Heart right ventricle (tissue), 16 donors: Measurements from ENCODE around the gene CCNI. TPM values are rescaled to one million over a fixed set of nuclear protein-coding genes. Genes with fewer than 3 reads are reported as not detected.

ENCODE experiments used
- ATAC-seq, 8 donors: fragments of 200-7000 bp; cut with Tn5 transposase; one replicate each; pipeline ENCODE4 v1.9.1; 2020; ENCODE audit warnings: mild to moderate bottlenecking in 8 of 8, moderate library complexity in 8 of 8, moderate number of reproducible peaks in 1 of 8
- DNase-seq, 2 donors: peaks; one replicate each; pipeline ENCODE4 v3.0.0-alpha.2; 2020
- H3K27ac ChIP-seq, 10 donors: fragments of 200-600 bp; sonication (generic) in 2 of 10; one replicate each; pipeline versions ENCODE4 v1.5.0 to v1.8.0; 2020 to 2022; ENCODE audit warnings: mild to moderate bottlenecking in 3 of 10
- H3K27me3 ChIP-seq, 7 donors: fragments of 200-600 bp; one replicate each; pipeline ENCODE4 v1.8.0; 2021 to 2022; ENCODE audit warnings: mild to moderate bottlenecking in 2 of 7
- H3K36me3 ChIP-seq, 9 donors: fragments of 200-600 bp; sonication (generic) in 1 of 9; one replicate each; pipeline versions ENCODE4 v1.5.0 to v1.8.0; 2020 to 2022; ENCODE audit warnings: mild to moderate bottlenecking in 2 of 9
- H3K4me1 ChIP-seq, 9 donors: fragments of 200-600 bp; sonication (generic) in 1 of 9; one replicate each; pipeline versions ENCODE4 v1.5.0 to v1.8.0; 2020 to 2022; ENCODE audit warnings: mild to moderate bottlenecking in 4 of 9
- H3K4me3 ChIP-seq, 10 donors: fragments of 200-600 bp; sonication (generic) in 2 of 10; one replicate each; pipeline versions ENCODE4 v1.5.0 to v1.8.0; 2020 to 2022; ENCODE audit warnings: mild to moderate bottlenecking in 7 of 10, moderate library complexity in 2 of 10
- H3K9me3 ChIP-seq, 11 donors: fragments of 200-600 bp in 10 of 11; sonication (generic) in 2 of 11; one replicate each; pipeline versions ENCODE4 v1.5.0 to v1.8.0; 2013 to 2022; ENCODE audit warnings: mild to moderate bottlenecking in 2 of 11, control low read depth in 1 of 11, moderate library complexity in 1 of 11
- CTCF ChIP-seq, 9 donors: fragments of 200-600 bp; sonication (generic) in 2 of 9; IDR thresholded peaks; one replicate each; pipeline versions ENCODE4 v1.5.0 to v1.8.0; 2021 to 2022; ENCODE audit warnings: antibody characterized with exemption in 9 of 9, mild to moderate bottlenecking in 5 of 9, moderate library complexity in 1 of 9
- WGBS, 2 donors: extraction: QIAGEN DNeasy Blood & Tissue Kit; methylation state at CpG; one replicate each; pipeline ENCODE4 v1.1.7; 2013; ENCODE audit warnings: inconsistent platforms in 1 of 2; 5-methylcytosine and 5-hydroxymethylcytosine counted together
- intact Hi-C, 10 donors: fragments of 100-400 bp; cut with DNase I; formaldehyde crosslinking; loops; one replicate each; pipeline versions ENCODE4 v1.11.1 to v1.14.2; 2022
- polyA plus RNA-seq, 2 donors: library from polyadenylated mRNA; stranded (reverse); fragments of 200-250 nt; gene quantifications; one replicate each; pipeline ENCODE4 v1.2.3, GENCODE V29; 2013
- total RNA-seq, 10 donors: library from RNA; stranded (reverse); fragmentation: NEBNext Ultra II Directional in 3 of 10; extraction: Animal tissue kit (Norgen Biotek cat#: 25700) in 3 of 10; gene quantifications; one replicate each; pipeline versions ENCODE4 v1.2.1 to v1.2.4, GENCODE V29; 2021 to 2023
- donor health status: Arrhythmogenic right ventricular cardiomyopathy.
- donor health status: ischemic (EF 13 %, LVEDD 7.1; RV severe dilation, severe dysfunction).
- donor health status: healthy with polysubstance abuse.
- donor health status: DM: no; HTN: yes; CAD: no.
- donor health status: DM: no; HTN: no; CAD: no.
- donor health status: ischemic (EF 25% LVEDD 6.9; RV normal size, moderate dysfunction).
- donor health status: ischemic (EF 25% LVEDD 5.7; RV mildly dilated, moderate dysfunction).
- donor health status: healthy.
- donor health status: DM: yes; HTN: yes; CAD: no.
- donor health status: Ischemic cardiomyopathy.
- donor health status: ischemic (EF 35%, LVEDD 5.7; RV mildly dilated, moderate dysfunction).
- donor health status: nonischemic (EF 11% LVEDD 7.7; RV severe dilation, severe dysfunction).
- donor health status: DM: yes; HTN: yes; CAD: no.
- donor health status: PGD.
- donor health status: ischemic (EF 29% LVEDD 5.4; RV normal size, mild dysfunction).
- donor health status: nonischemic (EF 23%, LVEDD 6.1; RV moderate dilation, normal function).

The CCNI gene
- total and polyA plus RNA-seq, 12 donors = 30.8 to 354 (median 298) TPM

DNA sequence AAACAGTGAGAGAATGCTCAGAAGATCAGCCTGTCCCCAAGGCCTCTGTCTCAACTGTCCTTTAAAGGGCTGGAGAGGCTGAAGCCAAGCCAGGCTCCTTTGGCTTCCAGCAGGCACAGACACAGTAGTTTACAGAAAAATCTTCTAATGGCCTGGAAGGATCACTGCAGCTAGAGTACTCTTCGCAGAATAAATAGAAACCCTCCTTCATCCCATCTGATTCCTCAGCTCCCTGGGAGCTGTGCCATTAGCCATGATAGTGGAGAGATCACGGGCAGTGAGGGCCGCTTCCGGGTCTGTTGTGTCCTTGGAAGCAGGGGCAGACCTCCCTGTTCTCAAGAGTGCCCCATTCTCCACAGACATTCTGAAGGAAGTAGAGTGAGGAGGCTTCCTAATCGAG is 63.1 kb downstream of the CCNI start:
- H3K4me1 ChIP-seq = peaks cover 0 to 67% (median 30%) of the 10 kb centered on the region in 9 donors
- peak; percentile 47 to 91 (median 77) for ATAC-seq
- 19 to 27% methylated on average over 5 of the region's 5 CpGs for WGBS, 2 donors
- peak; percentile 27 to 29 for DNase-seq
- H3K36me3 ChIP-seq = peaks cover 0 to 62% (median 6%) of the 10 kb centered on the region in 9 donors
- intact Hi-C loops = loop anchor here in 1 of 10 donors (10.0 kb wide), 1 partner anchor 58 kb away; no protein-coding TSS in a partner anchor
- H3K27ac ChIP-seq = peak overlapping the region in 6 of 10 donors; percentile 5 to 32 (median 20)
- no peak overlapping the region for H3K4me3 ChIP-seq
- no peaks in the 10 kb centered on the region for H3K9me3 ChIP-seq
- no peak for TF ChIP-seq CTCF (IDR thresholded peaks at IDR 0.05)
- H3K27me3 ChIP-seq = no peaks in the 10 kb centered on the region

GRCh38 chr4:77010841-77011354 is 64.9 kb downstream of the CCNI start:
- Histone ChIP-seq H3K9me3 (no peaks in the 10 kb centered on the region), H3K4me3 (no peak overlapping the region), H3K27ac (peak overlapping the region in 2 of 10 donors; percentile 16 to 17), H3K36me3 (peaks cover 0 to 57% (median 8%) of the 10 kb centered on the region in 9 donors), H3K27me3 (no peaks in the 10 kb centered on the region), H3K4me1 (peaks cover 4 to 83% (median 44%) of the 10 kb centered on the region in 9 donors)
- intact Hi-C loops = loop anchor here in 1 of 10 donors (10.0 kb wide), 1 partner anchor 56 kb away; no protein-coding TSS in a partner anchor
- no peak for ATAC-seq
- 93 to 95% methylated on average over 3 of the region's 3 CpGs for WGBS, 2 donors
- DNase-seq = no peak
- TF ChIP-seq CTCF (IDR thresholded peaks at IDR 0.05) = no peak

GRCh38 chr4:77009511-77010115 is 66.2 kb downstream of the CCNI start:
- peaks cover 4 to 83% (median 44%) of the 10 kb centered on the region in 9 donors for H3K4me1 ChIP-seq
- peaks cover 0 to 55% (median 3%) of the 10 kb centered on the region in 9 donors for H3K36me3 ChIP-seq
- intact Hi-C loops = loop anchor here in 2 of 10 donors (10.0 kb wide), 1 partner anchor 55 kb away; no protein-coding TSS in a partner anchor
- ATAC-seq (no peak), DNase-seq (no peak)
- no peak overlapping the region for H3K4me3 ChIP-seq
- H3K27ac ChIP-seq = peak overlapping the region in 1 of 10 donors; percentile 34
- H3K27me3 ChIP-seq = no peaks in the 10 kb centered on the region
- no peak for TF ChIP-seq CTCF (IDR thresholded peaks at IDR 0.05)
- H3K9me3 ChIP-seq = no peaks in the 10 kb centered on the region

- WGBS, 2 donors = 21 to 47% methylated on average over 1 of the region's 1 CpG
- peaks cover 0 to 46% (median 3%) of the 10 kb centered on the region in 9 donors for H3K36me3 ChIP-seq
- H3K27ac ChIP-seq = peak overlapping the region in 5 of 10 donors; percentile 23 to 63 (median 34)
- peaks cover 10 to 75% (median 44%) of the 10 kb centered on the region in 9 donors for H3K4me1 ChIP-seq
- DNase-seq = no peak
- intact Hi-C loops = loop anchor here in 1 of 10 donors (10.0 kb wide), 1 partner anchor 53 kb away; no protein-coding TSS in a partner anchor
- no peak overlapping the region for H3K4me3 ChIP-seq
- H3K9me3 ChIP-seq = no peaks in the 10 kb centered on the region
- no peaks in the 10 kb centered on the region for H3K27me3 ChIP-seq
- ATAC-seq = peak; percentile 57 to 84 (median 76)
- no peak for TF ChIP-seq CTCF (IDR thresholded peaks at IDR 0.05)
Observed at GRCh38 chr4:77007358-77008230, 68.2 kb downstream of the CCNI start.
